Activated CD4-positive, alpha-beta T cell treated with anti-CD3 and anti-CD28 coated beads, Interleukin-2, Interleukin-6, amounts not matched to agents 100 ng/mL and 50 ng/mL, durations not matched to agents 16 hours and 8 hours (primary cell): ENCODE data around the gene TRABD2B.

Source experiments
- DNase-seq: peaks from one replicate; pipeline ENCODE4 v3.0.0-alpha.2; 2020

Gene TRABD2B

GRCh38 chr1:47931395-47931794 is 65.8 kb downstream of the TRABD2B start:
- peak; percentile 9 for DNase-seq

- no peak for DNase-seq
These were observed 66.9 kb downstream of the TRABD2B start for GRCh38 chr1:47930210-47930840.

- DNase-seq, result no peak
These were observed 70.0 kb downstream of the TRABD2B start for GRCh38 chr1:47927165-47927564.

GRCh38 chr1:47926461-47926999 is 70.7 kb downstream of the TRABD2B start:
- DNase-seq, result no peak

GRCh38 chr1:47924270-47925048 is 72.7 kb downstream of the TRABD2B start:
- DNase-seq, result no peak

GRCh38 chr1:47921935-47922415 is 75.2 kb downstream of the TRABD2B start:
- no peak for DNase-seq

- no peak for DNase-seq
These were observed 77.9 kb downstream of the TRABD2B start for GRCh38 chr1:47919113-47919833.

GRCh38 chr1:47918257-47918867 is 78.8 kb downstream of the TRABD2B start:
- DNase-seq, result no peak

GRCh38 chr1:47917687-47918086 is 79.5 kb downstream of the TRABD2B start:
- no peak for DNase-seq

GRCh38 chr1:47915677-47916353 is 81.4 kb downstream of the TRABD2B start:
- no peak for DNase-seq

- no peak for DNase-seq
These were observed 82.1 kb downstream of the TRABD2B start for GRCh38 chr1:47914952-47915676.

GRCh38 chr1:47914218-47914938 is 82.8 kb downstream of the TRABD2B start:
- DNase-seq, result no peak

- DNase-seq, result no peak
These were observed 83.9 kb downstream of the TRABD2B start for GRCh38 chr1:47913225-47913823.

GRCh38 chr1:47912756-47913155 is 84.4 kb downstream of the TRABD2B start:
- no peak for DNase-seq

GRCh38 chr1:47911892-47912291 is 85.3 kb downstream of the TRABD2B start:
- DNase-seq, result no peak

GRCh38 chr1:47911424-47911823 is 85.8 kb downstream of the TRABD2B start:
- no peak for DNase-seq

- no peak for DNase-seq
These were observed 88.9 kb downstream of the TRABD2B start for GRCh38 chr1:47908258-47908657.

- DNase-seq, result no peak
These were observed 90.0 kb downstream of the TRABD2B start for GRCh38 chr1:47907177-47907528.

GRCh38 chr1:47906527-47907176 is 90.5 kb downstream of the TRABD2B start:
- no peak for DNase-seq

- DNase-seq, result no peak
These were observed 91.2 kb downstream of the TRABD2B start for GRCh38 chr1:47906009-47906432.
